Hepatocyte (in vitro differentiated cells): Measurements from ENCODE around the gene PNLIP.

Experiments used
- EZH2 ChIP-seq: fragments of 200-600 bp; sonication (generic); IDR thresholded peaks from 2 replicates; pipeline ENCODE4 v1.6.1; 2016; ENCODE audit warnings: antibody characterized with exemption, mild to moderate bottlenecking, borderline replicate concordance
- EZH2phosphoT487 ChIP-seq: fragments of 200-600 bp; sonication (generic); IDR thresholded peaks from one replicate; pipeline ENCODE4 v1.6.1; 2018; ENCODE audit warnings: antibody characterized with exemption, mild to moderate bottlenecking, low read depth, moderate library complexity; ENCODE audit not compliant: unreplicated experiment, severe bottlenecking
- TF ChIP-seq, protein P1 (sequence below): fragments of 200-600 bp; sonication (generic); IDR thresholded peaks from 2 replicates; pipeline ENCODE4 v1.5.1; 2016; ENCODE audit warnings: antibody characterized with exemption, mild to moderate bottlenecking; ENCODE audit not compliant: poor library complexity

DNA sequence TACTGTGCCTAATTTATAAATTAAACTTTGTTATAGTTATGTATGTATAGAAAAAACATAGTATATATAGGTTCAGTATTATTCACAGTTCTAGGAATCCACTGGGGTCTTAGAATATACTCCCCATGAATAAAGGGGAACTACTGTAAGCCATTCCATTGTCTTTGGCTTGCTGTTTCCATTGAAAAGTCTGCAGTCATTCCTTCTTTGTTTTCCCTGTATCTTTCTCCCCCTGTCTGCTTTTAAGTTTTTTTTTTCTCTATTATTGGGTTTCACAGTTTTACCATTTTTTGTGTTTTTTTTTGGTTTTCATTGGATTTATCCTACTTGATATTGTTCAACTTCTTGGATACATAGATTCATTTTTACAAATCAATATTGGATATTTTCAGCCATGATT is 6.7 kb upstream of the PNLIP start:
- TF ChIP-seq, protein P1, sequence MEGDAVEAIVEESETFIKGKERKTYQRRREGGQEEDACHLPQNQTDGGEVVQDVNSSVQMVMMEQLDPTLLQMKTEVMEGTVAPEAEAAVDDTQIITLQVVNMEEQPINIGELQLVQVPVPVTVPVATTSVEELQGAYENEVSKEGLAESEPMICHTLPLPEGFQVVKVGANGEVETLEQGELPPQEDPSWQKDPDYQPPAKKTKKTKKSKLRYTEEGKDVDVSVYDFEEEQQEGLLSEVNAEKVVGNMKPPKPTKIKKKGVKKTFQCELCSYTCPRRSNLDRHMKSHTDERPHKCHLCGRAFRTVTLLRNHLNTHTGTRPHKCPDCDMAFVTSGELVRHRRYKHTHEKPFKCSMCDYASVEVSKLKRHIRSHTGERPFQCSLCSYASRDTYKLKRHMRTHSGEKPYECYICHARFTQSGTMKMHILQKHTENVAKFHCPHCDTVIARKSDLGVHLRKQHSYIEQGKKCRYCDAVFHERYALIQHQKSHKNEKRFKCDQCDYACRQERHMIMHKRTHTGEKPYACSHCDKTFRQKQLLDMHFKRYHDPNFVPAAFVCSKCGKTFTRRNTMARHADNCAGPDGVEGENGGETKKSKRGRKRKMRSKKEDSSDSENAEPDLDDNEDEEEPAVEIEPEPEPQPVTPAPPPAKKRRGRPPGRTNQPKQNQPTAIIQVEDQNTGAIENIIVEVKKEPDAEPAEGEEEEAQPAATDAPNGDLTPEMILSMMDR = no peak
- TF ChIP-seq EZH2 = no peak
- TF ChIP-seq EZH2phosphoT487 = no peak
